Activated CD8-positive, alpha-beta T cell treated with anti-CD3 and anti-CD28 coated beads, Interleukin-2, amount 10 ng/mL, durations not matched to agents 7 days and 5 days (primary cell): ENCODE data around the gene SPOCK2. TPM values are rescaled to one million over a fixed set of nuclear protein-coding genes. Genes with fewer than 3 reads are reported as not detected.
A peak's percentile ranks its signal among the peaks of the same experiment; 100 is the strongest.

Experiments
- ATAC-seq: fragments of 150-1000 bp; cut with Tn5 transposase; one replicate; pipeline ENCODE4 v1.10.0; 2021; ENCODE audit warnings: moderate library complexity
- CTCF ChIA-PET: fragments of 350-600 bp; sonication (Branson Sonifier 250); formaldehyde crosslinking; loops from one replicate; lab custom pipeline; 2021; ENCODE audit warnings: antibody characterized with exemption; lab: Charles Lee
- POLR2A ChIA-PET: fragments of 350-600 bp; sonication (Branson Sonifier 250); formaldehyde crosslinking; loops from one replicate; lab custom pipeline; 2021; ENCODE audit warnings: antibody characterized with exemption; lab: Charles Lee
- DNase-seq: peaks from one replicate; pipeline ENCODE4 v3.0.0-alpha.2; 2020
- H3K27ac Mint-ChIP-seq: one replicate; pipeline ENCODE4 v1.8.0; 2021; ENCODE audit warnings: mild to moderate bottlenecking, mixed read lengths
- H3K27me3 Mint-ChIP-seq: one replicate; pipeline ENCODE4 v1.8.0; 2021; ENCODE audit warnings: low read depth, mixed read lengths
- H3K36me3 Mint-ChIP-seq: one replicate; pipeline ENCODE4 v1.8.0; 2021; ENCODE audit warnings: low read depth, mixed read lengths
- H3K4me1 Mint-ChIP-seq: one replicate; pipeline ENCODE4 v1.8.0; 2021; ENCODE audit warnings: low read depth, mixed read lengths
- H3K4me3 Mint-ChIP-seq: one replicate; pipeline ENCODE4 v1.8.0; 2021; ENCODE audit warnings: mild to moderate bottlenecking, mixed read lengths
- H3K9me3 Mint-ChIP-seq: one replicate; pipeline ENCODE4 v1.8.0; 2022; ENCODE audit warnings: mixed read lengths; ENCODE audit not compliant: insufficient read depth
- total RNA-seq, 2 experiments: library from RNA; stranded (reverse); gene quantifications; one replicate each; pipeline ENCODE4 v1.2.3, GENCODE V29; 2021

SPOCK2 gene
- total RNA-seq, 2 experiments from 2014 or later = 261 to 268 TPM

DNA sequence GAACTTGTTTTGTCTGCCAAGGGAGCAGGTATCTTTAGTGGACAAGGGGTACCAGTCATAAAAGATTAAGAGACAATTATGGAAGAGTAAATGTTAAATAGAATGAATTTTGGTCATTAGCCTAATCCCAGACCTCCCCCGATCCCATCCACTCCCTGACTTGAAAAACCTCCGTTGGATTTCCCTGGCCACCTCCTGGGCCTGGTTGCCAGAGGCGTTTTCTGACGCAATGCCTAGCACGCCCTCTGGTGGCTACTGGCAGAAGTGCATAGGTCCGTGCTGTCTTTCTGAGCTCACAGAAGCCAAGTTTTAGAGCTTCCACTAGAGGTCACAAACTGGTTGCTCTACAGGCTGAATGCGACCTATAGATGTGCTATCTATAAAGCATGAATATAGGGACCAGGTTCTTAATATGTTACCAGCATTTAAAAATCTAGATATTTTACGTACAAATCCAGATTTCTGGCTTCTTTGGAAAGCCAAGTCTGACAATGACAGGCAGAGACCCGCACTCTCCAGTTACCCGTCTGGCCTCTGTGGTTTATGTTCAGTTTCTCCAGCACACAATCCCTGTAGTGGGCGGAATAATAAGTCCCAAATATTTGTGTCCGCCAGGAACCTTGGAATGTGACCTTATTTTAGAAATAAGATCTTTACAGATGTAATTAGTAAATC, 39.8 kb downstream of the SPOCK2 start:
- Mint-ChIP-seq H3K4me1 (peaks cover 14% of the 10 kb centered on the region), H3K9me3 (peaks cover 3% of the 10 kb centered on the region), H3K27me3 (no peaks in the 10 kb centered on the region), H3K27ac (peak overlapping the region; percentile 60), H3K4me3 (no peak overlapping the region), H3K36me3 (no peaks in the 10 kb centered on the region)
- ATAC-seq = peak; percentile 97
- POLR2A ChIA-PET = interaction anchor here (0.6 to 1.0 kb wide), 3 partner anchors 10 to 278 kb away, joined by 3 to 4 read pairs (median 3); no protein-coding TSS in a partner anchor
- DNase-seq = peak; percentile 93
- CTCF ChIA-PET = interaction anchor here (0.6 to 4.6 kb wide), 111 partner anchors 10 to 781 kb away, joined by 3 to 97 read pairs (median 4); partner anchors contain the start of genes ANAPC16, ASCC1, DDIT4 and DNAJB12

- Mint-ChIP-seq H3K4me1 (peaks cover 14% of the 10 kb centered on the region), H3K36me3 (no peaks in the 10 kb centered on the region), H3K27ac (no peak overlapping the region), H3K27me3 (no peaks in the 10 kb centered on the region), H3K4me3 (no peak overlapping the region), H3K9me3 (peaks cover 3% of the 10 kb centered on the region)
- no peak for ATAC-seq
- POLR2A ChIA-PET = no interaction called here
- no peak for DNase-seq
- CTCF ChIA-PET = interaction anchor here (1.5 to 2.8 kb wide), 3 partner anchors 149 to 294 kb away, joined by 3 to 10 read pairs (median 5); no protein-coding TSS in a partner anchor
Measured at GRCh38 chr10:72045586-72045985, 42.8 kb downstream of the SPOCK2 start.

DNA sequence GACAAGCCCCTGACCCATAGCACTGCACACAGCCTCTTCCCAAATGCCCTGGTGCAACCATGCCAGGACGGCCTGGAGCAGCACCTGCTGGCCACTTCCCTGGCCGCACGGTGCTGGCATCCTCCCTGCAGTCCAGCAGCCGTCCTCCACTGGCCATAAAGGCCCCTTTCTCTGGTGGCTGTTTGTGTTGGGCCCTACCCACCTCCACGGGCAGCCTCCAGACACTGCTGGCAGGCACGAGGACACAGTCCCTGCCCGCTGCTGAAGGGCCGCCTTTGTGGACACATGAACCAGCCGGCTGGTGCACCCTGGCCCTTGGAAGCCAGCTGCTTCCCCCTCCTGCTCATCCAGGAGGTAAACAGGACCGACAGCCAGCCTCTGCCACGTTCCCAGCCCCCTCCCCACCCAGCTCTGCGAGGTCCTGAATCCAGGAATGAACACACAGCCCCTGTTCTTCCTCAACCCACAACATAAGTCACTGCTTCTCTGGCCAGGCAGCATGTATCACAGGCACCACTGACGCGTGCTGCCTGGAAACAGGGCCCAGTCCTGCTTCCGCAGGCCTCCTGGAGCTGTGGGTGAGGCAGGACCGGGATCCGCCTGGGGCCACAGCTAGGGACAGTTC, 43.8 kb downstream of the SPOCK2 start:
- Mint-ChIP-seq H3K4me3 (no peak overlapping the region), H3K27ac (no peak overlapping the region), H3K36me3 (no peaks in the 10 kb centered on the region), H3K27me3 (no peaks in the 10 kb centered on the region), H3K9me3 (peaks cover 3% of the 10 kb centered on the region), H3K4me1 (peaks cover 12% of the 10 kb centered on the region)
- ChIA-PET POLR2A (no interaction called here), CTCF (interaction anchor here (1.5 to 2.8 kb wide), 3 partner anchors 148 to 295 kb away, joined by 3 to 10 read pairs (median 4); no protein-coding TSS in a partner anchor)
- no peak for ATAC-seq
- DNase-seq = no peak

DNA sequence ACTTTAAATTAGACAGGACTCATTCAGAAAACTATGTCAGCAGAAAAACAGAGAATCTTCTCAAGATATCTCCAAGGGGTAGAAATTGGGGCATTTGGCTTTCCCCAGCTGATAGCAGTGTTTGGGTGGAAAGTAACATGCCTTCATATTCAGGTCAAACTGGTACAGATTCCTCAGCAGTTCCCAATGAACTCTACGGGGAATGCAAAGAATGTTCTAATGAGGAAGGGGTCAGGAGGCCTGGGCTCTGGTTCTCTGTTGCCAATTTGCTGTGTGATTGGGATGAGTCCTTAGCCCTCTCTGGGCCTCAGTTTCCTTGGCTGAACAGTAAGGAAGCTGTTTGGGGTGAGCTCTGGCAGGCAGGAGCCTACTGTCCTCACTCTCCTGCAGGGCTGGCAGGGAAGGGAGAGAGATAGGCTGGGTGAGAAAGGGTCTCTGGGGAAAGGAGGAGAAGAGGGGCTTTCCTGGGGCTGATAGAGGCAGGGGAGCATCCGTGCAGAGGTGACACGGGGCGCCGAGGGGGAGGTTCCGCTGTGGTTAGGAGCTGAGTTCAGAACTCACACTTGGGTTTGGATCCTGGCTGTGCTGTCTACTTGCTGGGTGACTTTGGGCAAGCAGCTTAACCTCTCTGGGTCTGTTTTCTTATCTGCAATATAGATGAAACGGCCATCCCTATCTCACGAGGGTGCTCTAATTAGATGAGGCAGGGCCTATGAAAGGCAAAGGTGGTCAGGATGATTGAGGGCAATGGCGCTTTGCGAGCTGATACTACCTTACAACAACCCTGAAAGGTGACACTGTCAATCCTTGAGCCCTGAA, 45.1 kb downstream of the SPOCK2 start:
- H3K27me3 Mint-ChIP-seq = no peaks in the 10 kb centered on the region
- H3K4me3 Mint-ChIP-seq = no peak overlapping the region
- ChIA-PET POLR2A (interaction anchor here (0.6 kb wide), 1 partner anchor 109 kb away, joined by 3 read pairs; no protein-coding TSS in a partner anchor), CTCF (interaction anchor here (1.0 to 2.8 kb wide), 3 partner anchors 8 to 297 kb away, joined by 3 to 10 read pairs (median 4); no protein-coding TSS in a partner anchor)
- peaks cover 9% of the 10 kb centered on the region for H3K4me1 Mint-ChIP-seq
- no peak overlapping the region for H3K27ac Mint-ChIP-seq
- H3K9me3 Mint-ChIP-seq = no peaks in the 10 kb centered on the region
- H3K36me3 Mint-ChIP-seq = no peaks in the 10 kb centered on the region
- ATAC-seq = no peak
- no peak for DNase-seq

DNA sequence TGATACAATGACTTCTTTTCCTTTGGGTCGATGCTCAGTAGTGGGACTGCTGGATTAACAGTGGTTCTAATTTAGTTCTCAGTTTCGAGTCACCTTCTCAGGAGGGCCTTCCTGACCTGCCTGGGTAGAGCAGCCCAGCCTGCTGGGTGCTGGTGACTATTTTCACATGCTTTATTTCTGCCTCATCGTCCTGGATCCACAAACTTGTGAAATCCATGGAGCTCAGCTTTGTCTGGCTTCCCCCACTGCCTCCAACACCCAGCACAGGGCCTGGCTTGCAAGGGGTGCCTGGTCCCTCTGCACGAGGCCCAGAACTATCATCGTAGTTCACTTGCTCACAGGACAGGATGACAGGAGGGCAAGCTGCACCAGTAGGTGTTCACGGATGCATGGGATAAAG, 46.9 kb downstream of the SPOCK2 start:
- DNase-seq = no peak
- CTCF ChIA-PET = no interaction called here

GRCh38 chr10:72039377-72039776, 49.0 kb downstream of the SPOCK2 start:
- no peaks in the 10 kb centered on the region for H3K36me3 Mint-ChIP-seq
- CTCF ChIA-PET = interaction anchor here (1.2 to 3.6 kb wide), 2 partner anchors 9 to 144 kb away, joined by 5 to 29 read pairs; no protein-coding TSS in a partner anchor
- H3K27ac Mint-ChIP-seq = no peak overlapping the region
- POLR2A ChIA-PET = no interaction called here
- H3K27me3 Mint-ChIP-seq = peaks cover 1% of the 10 kb centered on the region
- no peak overlapping the region for H3K4me3 Mint-ChIP-seq
- no peaks in the 10 kb centered on the region for H3K9me3 Mint-ChIP-seq
- ATAC-seq (no peak), DNase-seq (no peak)
- no peaks in the 10 kb centered on the region for H3K4me1 Mint-ChIP-seq

More for the DNA sequence above, 46.9 kb downstream of the SPOCK2 start:
- POLR2A ChIA-PET = no interaction called here
- ATAC-seq = no peak
- Mint-ChIP-seq H3K9me3 (no peaks in the 10 kb centered on the region), H3K36me3 (no peaks in the 10 kb centered on the region), H3K27me3 (no peaks in the 10 kb centered on the region), H3K4me3 (no peak overlapping the region), H3K4me1 (peaks cover 9% of the 10 kb centered on the region), H3K27ac (no peak overlapping the region)

- no peak overlapping the region for H3K27ac Mint-ChIP-seq
- ATAC-seq (no peak), DNase-seq (no peak)
- peaks cover 3% of the 10 kb centered on the region for H3K27me3 Mint-ChIP-seq
- no peaks in the 10 kb centered on the region for H3K4me1 Mint-ChIP-seq
- H3K4me3 Mint-ChIP-seq = no peak overlapping the region
- H3K36me3 Mint-ChIP-seq = no peaks in the 10 kb centered on the region
- POLR2A ChIA-PET = no interaction called here
- CTCF ChIA-PET = interaction anchor here (1.2 to 3.6 kb wide), 2 partner anchors 10 to 143 kb away, joined by 5 to 29 read pairs; no protein-coding TSS in a partner anchor
- H3K9me3 Mint-ChIP-seq = no peaks in the 10 kb centered on the region
Measured at GRCh38 chr10:72038458-72039001, 49.8 kb downstream of the SPOCK2 start.

DNA sequence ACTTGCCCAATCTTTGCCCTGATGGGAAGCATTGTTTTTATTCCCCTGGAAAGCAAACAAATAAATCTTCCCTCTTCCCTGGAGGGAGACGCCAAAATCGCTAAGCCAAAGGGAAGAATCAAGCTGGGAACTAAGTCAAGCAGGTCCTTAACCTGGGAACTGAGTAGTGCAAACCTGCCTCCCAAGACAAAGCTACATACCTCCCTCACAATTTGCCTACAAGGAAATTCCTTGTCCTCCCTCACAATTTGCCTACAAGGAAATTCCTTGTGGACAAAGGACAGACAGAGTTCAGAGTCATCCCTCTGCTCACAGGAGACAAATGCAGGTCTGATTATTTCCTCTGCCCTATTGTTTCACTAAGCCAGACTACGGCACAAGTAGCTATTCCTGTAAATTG, 50.5 kb downstream of the SPOCK2 start:
- Mint-ChIP-seq H3K36me3 (no peaks in the 10 kb centered on the region), H3K4me1 (no peaks in the 10 kb centered on the region), H3K27ac (no peak overlapping the region), H3K9me3 (no peaks in the 10 kb centered on the region), H3K4me3 (no peak overlapping the region), H3K27me3 (peaks cover 3% of the 10 kb centered on the region)
- ChIA-PET CTCF (interaction anchor here (1.0 to 3.6 kb wide), 2 partner anchors 11 to 14 kb away, joined by 3 to 29 read pairs; no protein-coding TSS in a partner anchor), POLR2A (no interaction called here)
- no peak for DNase-seq
- no peak for ATAC-seq

- ATAC-seq (no peak), DNase-seq (no peak)
- no peaks in the 10 kb centered on the region for H3K4me1 Mint-ChIP-seq
- ChIA-PET POLR2A (no interaction called here), CTCF (interaction anchor here (1.0 to 3.6 kb wide), 2 partner anchors 11 to 14 kb away, joined by 3 to 29 read pairs; no protein-coding TSS in a partner anchor)
- no peaks in the 10 kb centered on the region for H3K9me3 Mint-ChIP-seq
- no peak overlapping the region for H3K27ac Mint-ChIP-seq
- peaks cover 3% of the 10 kb centered on the region for H3K27me3 Mint-ChIP-seq
- no peak overlapping the region for H3K4me3 Mint-ChIP-seq
- no peaks in the 10 kb centered on the region for H3K36me3 Mint-ChIP-seq
Measured at GRCh38 chr10:72037266-72037665, 51.1 kb downstream of the SPOCK2 start.

DNA sequence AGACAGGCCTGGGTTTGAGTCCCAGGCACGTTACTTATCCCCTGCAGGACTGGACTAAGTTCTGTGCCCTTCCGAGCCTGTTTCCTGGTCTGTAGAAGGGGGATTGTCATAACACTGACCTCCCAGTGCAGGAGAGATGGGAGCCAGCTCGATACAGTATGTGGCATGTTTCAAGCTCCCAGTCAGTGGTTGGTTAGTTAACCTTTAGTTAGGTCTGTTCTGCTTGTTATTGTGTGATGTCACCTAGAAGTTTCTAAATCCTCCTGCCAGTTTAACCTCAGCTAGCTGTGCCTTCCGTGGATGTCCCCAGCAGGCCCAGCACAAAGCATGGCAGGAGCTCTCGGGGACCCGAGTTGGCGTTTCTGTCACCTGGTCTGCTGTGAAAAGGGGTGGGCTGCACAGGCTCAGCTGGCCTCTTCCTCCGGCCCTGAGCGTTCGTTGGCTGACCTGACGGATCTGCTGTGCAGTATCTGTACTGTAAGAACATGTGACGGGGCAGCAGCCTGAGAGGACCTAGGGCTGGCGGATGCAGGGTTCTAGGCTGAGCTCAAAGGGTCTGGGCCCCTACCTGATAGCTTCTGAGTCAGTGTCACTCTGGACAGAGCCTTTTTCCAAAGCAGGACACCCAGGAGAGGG, 53.0 kb downstream of the SPOCK2 start:
- Mint-ChIP-seq H3K36me3 (no peaks in the 10 kb centered on the region), H3K27ac (no peak overlapping the region), H3K4me3 (no peak overlapping the region), H3K27me3 (peaks cover 3% of the 10 kb centered on the region), H3K4me1 (no peaks in the 10 kb centered on the region), H3K9me3 (no peaks in the 10 kb centered on the region)
- no peak for ATAC-seq
- POLR2A ChIA-PET = interaction anchor here (0.6 kb wide), 1 partner anchor 19 kb away, joined by 3 read pairs; no protein-coding TSS in a partner anchor
- DNase-seq = no peak
- CTCF ChIA-PET = interaction anchor here (0.7 to 1.2 kb wide), 2 partner anchors 8 to 13 kb away, joined by 3 to 4 read pairs; no protein-coding TSS in a partner anchor
